HepG2 (cell line): ENCODE data around the gene UGT1A3. TPM values are rescaled to one million over a fixed set of nuclear protein-coding genes. Genes with fewer than 3 reads are reported as not detected.

ENCODE experiments used
- AGO2 ChIP-seq: fragments of 200-400 bp; formaldehyde crosslinking; optimal IDR thresholded peaks from 2 replicates; pipeline ENCODE3; 2017; ENCODE audit warnings: mild to moderate bottlenecking, low read depth, low read length, moderate library complexity
- ARID3A ChIP-seq: IDR thresholded peaks from 2 replicates; pipeline ENCODE4 v1.6.1; 2012; ENCODE audit warnings: low read depth, low read length, improper control_type of control experiment
- DMTF1 ChIP-seq: sonication (generic); formaldehyde crosslinking; IDR thresholded peaks from 2 replicates; pipeline ENCODE4 v1.4.0; 2020; ENCODE audit warnings: mild to moderate bottlenecking, missing genetic modification reagents
- DNMT3B ChIP-seq: conservative IDR thresholded peaks from 2 replicates; pipeline ENCODE4 v1.6.1; 2016; ENCODE audit warnings: missing biosample characterization, control low read depth
- EHMT2 ChIP-seq: fragments of 200-600 bp; sonication (generic); IDR thresholded peaks from 2 replicates; pipeline ENCODE4 v1.7.0; 2017; ENCODE audit warnings: antibody characterized with exemption, low read depth, low read length, borderline replicate concordance
- GABPB1 ChIP-seq: IDR thresholded peaks from 2 replicates; pipeline ENCODE4 v1.6.1; 2016; ENCODE audit warnings: mild to moderate bottlenecking, missing genetic modification reagents, moderate library complexity, missing compliant biosample characterization
- GATAD1 ChIP-seq: IDR thresholded peaks from 2 replicates; pipeline ENCODE4 v1.6.1; 2016; ENCODE audit warnings: missing genetic modification reagents, missing compliant biosample characterization
- GTF2F1 ChIP-seq: fragments of 150-350 bp; IDR thresholded peaks from 2 replicates; pipeline ENCODE4 v1.6.1; 2014; ENCODE audit warnings: low read length
- HMG20A ChIP-seq: IDR thresholded peaks from 2 replicates; pipeline ENCODE4 v1.6.1; 2016; ENCODE audit warnings: borderline replicate concordance
- LBX2 ChIP-seq: sonication (generic); formaldehyde crosslinking; IDR thresholded peaks from 2 replicates; pipeline ENCODE4 v1.5.0; 2020; ENCODE audit warnings: missing genetic modification reagents, mild to moderate bottlenecking, borderline replicate concordance
- MEIS1 ChIP-seq: sonication (generic); formaldehyde crosslinking; IDR thresholded peaks from 2 replicates; pipeline ENCODE4 v1.9.0; 2021; ENCODE audit warnings: mild to moderate bottlenecking, missing genetic modification reagents, moderate library complexity, borderline replicate concordance
- MXD4 ChIP-seq: IDR thresholded peaks from 2 replicates; pipeline ENCODE4 v1.6.1; 2016; ENCODE audit warnings: mild to moderate bottlenecking, missing biosample characterization, missing genetic modification reagents
- NFRKB ChIP-seq: fragments of 450-650 bp; IDR thresholded peaks from 2 replicates; pipeline ENCODE4 v1.6.1; 2017
- SAFB2 ChIP-seq: sonication (generic); formaldehyde crosslinking; IDR thresholded peaks from 2 replicates; pipeline ENCODE4 v1.5.1; 2020; ENCODE audit warnings: missing genetic modification reagents, low read depth, mild to moderate bottlenecking, borderline replicate concordance
- SMARCC2 ChIP-seq: fragments of 450-650 bp; IDR thresholded peaks from 2 replicates; pipeline ENCODE4 v1.6.1; 2017; ENCODE audit warnings: antibody characterized with exemption, mild to moderate bottlenecking
- SMYD3 ChIP-seq: sonication (generic); formaldehyde crosslinking; IDR thresholded peaks from 2 replicates; pipeline ENCODE4 v1.8.1; 2023; ENCODE audit warnings: mild to moderate bottlenecking, missing genetic modification reagents
- SNAPC5 ChIP-seq: sonication (generic); formaldehyde crosslinking; IDR thresholded peaks from 2 replicates; pipeline ENCODE4 v1.8.1; 2023; ENCODE audit warnings: mild to moderate bottlenecking, missing genetic modification reagents, borderline replicate concordance
- SP2 ChIP-seq: sonication (generic); formaldehyde crosslinking; IDR thresholded peaks from 2 replicates; pipeline ENCODE4 v1.5.1; 2020; ENCODE audit warnings: mild to moderate bottlenecking, missing genetic modification reagents
- SSRP1 ChIP-seq: IDR thresholded peaks from 2 replicates; pipeline ENCODE4 v1.6.1; 2016; ENCODE audit warnings: control low read depth
- STAT6 ChIP-seq: sonication (generic); formaldehyde crosslinking; IDR thresholded peaks from 2 replicates; pipeline ENCODE4 v1.4.0; 2020; ENCODE audit warnings: missing genetic modification reagents, mild to moderate bottlenecking, borderline replicate concordance
- ZFAT ChIP-seq: sonication (generic); formaldehyde crosslinking; conservative IDR thresholded peaks from 2 replicates; pipeline ENCODE4 v1.8.1; 2023; ENCODE audit warnings: missing genetic modification reagents, inconsistent platforms
- ZNF160 ChIP-seq: sonication (generic); formaldehyde crosslinking; IDR thresholded peaks from 2 replicates; pipeline ENCODE4 v1.8.0; 2022; ENCODE audit warnings: mild to moderate bottlenecking, inconsistent platforms, missing genetic modification reagents
- ZNF720 ChIP-seq: sonication (generic); formaldehyde crosslinking; IDR thresholded peaks from 2 replicates; pipeline ENCODE4 v1.4.0; 2020; ENCODE audit warnings: missing genetic modification reagents
- ZNF761 ChIP-seq: sonication (generic); formaldehyde crosslinking; conservative IDR thresholded peaks from 2 replicates; pipeline ENCODE4 v1.4.0; 2020; ENCODE audit warnings: mild to moderate bottlenecking, missing genetic modification reagents
- polyA plus RNA-seq, 8 experiments: library from polyadenylated mRNA; depleted of rRNA in 3 of 8; stranded (reverse) in 7 of 8; unstranded in 1 of 8; fragments of >200 nt; fragmentation: Illumina TruSeq in 4 of 8; extraction: Trizol in 4 of 8; gene quantifications; 2 replicates each; pipeline versions ENCODE4 v1.2.1 to v1.2.3, GENCODE V29; 2011 to 2016; ENCODE audit warnings: low read depth in 4 of 8, missing spikeins in 1 of 8, mixed read lengths in 1 of 8; ENCODE audit not compliant: insufficient read depth in 1 of 8
- total RNA-seq, 5 experiments: library from RNA; depleted of rRNA; stranded (reverse); fragments of >200 nt; fragmentation: Illumina TruSeq; extraction: Trizol; gene quantifications; 2 replicates each; pipeline ENCODE4 v1.2.3, GENCODE V29; 2016; ENCODE audit warnings: low read depth in 1 of 5

The UGT1A3 gene
- total and polyA plus RNA-seq, 2 of the 13 experiments (the other 11 are each of a cell fraction or from before 2014, with no cell fraction given): not detected

- TF ChIP-seq STAT6 (CRISPR knock-in tag): 0 out of 2 replicates have a peak, but pooled peaks have one; percentile 44
- TF ChIP-seq AGO2: no peak
- TF ChIP-seq GABPB1 (CRISPR knock-in tag): no peak; the same call in 1 of the 2 replicates
- no peak for TF ChIP-seq GTF2F1
- no peak for TF ChIP-seq SMARCC2
- TF ChIP-seq MXD4 (CRISPR knock-in tag): peak; percentile 77; the same call in 1 of the 2 replicates
- TF ChIP-seq DMTF1 (CRISPR knock-in tag): no peak
- TF ChIP-seq NFRKB: no peak
- no peak; the same call in 1 of the 2 replicates for TF ChIP-seq ZNF761
- TF ChIP-seq SAFB2 (CRISPR knock-in tag): no peak
- peak; percentile 98 for TF ChIP-seq HMG20A (CRISPR knock-in tag)
- no peak for TF ChIP-seq ZNF720 (CRISPR knock-in tag)
- TF ChIP-seq ZNF160: peak; percentile 54
- TF ChIP-seq GATAD1: peak; percentile 72
- no peak for TF ChIP-seq LBX2 (CRISPR knock-in tag)
- peak; percentile 91; the same call in 1 of the 2 replicates for TF ChIP-seq DNMT3B (CRISPR knock-in tag)
- peak; percentile 85; the same call in 1 of the 2 replicates for TF ChIP-seq MEIS1 (CRISPR knock-in tag)
- peak; percentile 82; the same call in 1 of the 2 replicates for TF ChIP-seq EHMT2
- TF ChIP-seq SP2 (CRISPR knock-in tag): no peak
- TF ChIP-seq ZFAT (CRISPR knock-in tag): no peak
- TF ChIP-seq ARID3A: peak; percentile 95
- TF ChIP-seq SNAPC5 (CRISPR knock-in tag): no peak
- TF ChIP-seq SMYD3 (CRISPR knock-in tag): peak; percentile 86; the same call in 1 of the 2 replicates
- TF ChIP-seq SSRP1 (CRISPR knock-in tag): no peak
Measured at GRCh38 chr2:233745073-233745755, 16.4 kb downstream of the UGT1A3 start (continued).
